Activated T-helper 1 cell treated with Interleukin-2 at 50 U/mL for 16 hours (primary cell): ENCODE measurements around the gene ACAP2.
"Not testable (repeated sequence)": the region's sequence is repeated elsewhere in the genome, so short reads cannot be mapped to it uniquely, and the experiment has no call there.

Experiments used
- DNase-seq: peaks from one replicate; pipeline ENCODE4 v3.0.0-alpha.2; 2020; ENCODE audit warnings: low read depth

ACAP2 gene

DNA sequence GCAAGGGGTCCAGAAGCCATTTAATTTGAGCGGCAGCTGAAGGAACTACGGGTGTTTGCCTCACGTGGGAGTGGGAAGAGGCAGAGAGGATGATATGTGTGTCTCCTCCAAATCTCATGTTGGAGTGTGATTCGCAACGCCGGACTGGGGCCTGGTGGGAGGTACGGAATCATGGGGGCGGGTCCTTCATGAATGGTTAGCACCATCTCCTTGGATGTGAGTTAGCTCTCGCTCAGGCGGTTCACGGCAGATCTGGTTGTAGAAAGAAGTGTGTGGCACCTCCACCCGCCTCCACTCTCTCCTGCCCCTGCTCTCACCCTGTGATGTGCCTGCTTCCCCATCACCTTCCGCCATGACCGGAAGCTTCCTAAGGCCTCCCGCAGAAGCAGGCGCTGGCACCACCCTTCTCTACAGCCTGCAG, 197.3 kb downstream of the ACAP2 start:
- no peak for DNase-seq

GRCh38 chr3:195241592-195242355, 201.0 kb downstream of the ACAP2 start:
- no peak for DNase-seq

DNA sequence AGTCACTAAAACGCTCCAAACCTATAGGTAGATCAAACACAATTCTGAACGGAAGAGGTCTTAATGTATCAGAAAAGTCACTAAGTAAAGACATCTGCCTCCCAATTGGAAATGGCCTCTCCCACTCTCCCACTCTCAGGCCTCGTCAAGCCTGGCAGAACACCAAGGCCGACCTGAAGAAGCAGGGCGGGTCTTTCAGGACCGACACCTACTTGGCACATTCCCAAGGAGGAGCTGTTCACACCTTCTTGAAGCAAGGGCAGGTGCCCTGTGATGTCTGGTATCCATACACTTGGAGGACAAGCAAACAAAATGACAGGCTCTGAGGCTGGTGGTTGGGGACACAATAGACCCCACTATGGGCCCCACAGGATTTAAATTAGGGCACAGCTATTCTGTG, 201.9 kb downstream of the ACAP2 start:
- DNase-seq, result no peak

- no peak for DNase-seq
Measured at GRCh38 chr3:195240171-195240701, 202.6 kb downstream of the ACAP2 start.

DNA sequence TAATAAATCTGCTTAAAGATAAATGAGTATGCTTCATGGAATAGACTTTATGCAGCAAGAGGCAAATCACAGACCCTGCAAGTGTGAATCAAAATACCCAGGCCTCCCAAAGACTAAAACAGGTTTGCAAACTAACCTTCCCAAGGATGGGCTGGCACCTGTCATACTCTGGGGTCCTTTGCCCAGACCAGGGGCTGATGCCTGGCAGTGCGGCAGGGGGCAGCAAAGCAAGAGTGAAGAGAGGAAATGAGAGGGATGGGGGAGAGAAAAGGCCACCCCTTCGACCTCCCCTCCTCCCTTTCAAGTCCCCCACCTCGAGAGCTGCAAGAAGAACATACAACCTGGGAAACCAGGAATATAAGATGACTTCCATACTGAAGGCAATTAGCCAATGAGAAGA, 203.7 kb downstream of the ACAP2 start:
- DNase-seq, result no peak

- no peak for DNase-seq
Measured at GRCh38 chr3:195238586-195239118, 204.2 kb downstream of the ACAP2 start.

- no peak for DNase-seq
Measured at GRCh38 chr3:195238081-195238571, 204.7 kb downstream of the ACAP2 start.

- DNase-seq, result no peak
Measured at GRCh38 chr3:195236801-195237570, 205.8 kb downstream of the ACAP2 start.

GRCh38 chr3:195236076-195236798, 206.6 kb downstream of the ACAP2 start:
- no peak for DNase-seq

DNA sequence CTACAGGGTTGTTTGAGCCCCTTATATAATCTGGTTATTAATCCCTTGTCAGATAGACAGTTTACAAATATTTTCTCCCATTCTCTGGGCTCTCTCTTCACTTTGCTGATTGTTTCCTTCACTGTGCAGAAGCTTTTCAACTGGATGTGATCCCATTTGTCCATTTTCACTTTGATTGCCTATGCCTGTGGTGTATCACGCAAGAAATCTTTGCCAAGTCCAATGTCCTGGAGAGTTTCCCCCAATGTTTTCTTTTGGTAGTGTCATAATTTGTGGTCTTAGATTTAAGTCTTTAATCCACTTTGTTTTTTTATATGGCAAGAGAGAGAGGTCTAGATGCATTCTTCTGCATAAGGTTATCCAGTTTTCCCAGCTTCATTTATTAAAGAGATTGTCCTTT, 212.6 kb downstream of the ACAP2 start:
- no peak for DNase-seq

DNA sequence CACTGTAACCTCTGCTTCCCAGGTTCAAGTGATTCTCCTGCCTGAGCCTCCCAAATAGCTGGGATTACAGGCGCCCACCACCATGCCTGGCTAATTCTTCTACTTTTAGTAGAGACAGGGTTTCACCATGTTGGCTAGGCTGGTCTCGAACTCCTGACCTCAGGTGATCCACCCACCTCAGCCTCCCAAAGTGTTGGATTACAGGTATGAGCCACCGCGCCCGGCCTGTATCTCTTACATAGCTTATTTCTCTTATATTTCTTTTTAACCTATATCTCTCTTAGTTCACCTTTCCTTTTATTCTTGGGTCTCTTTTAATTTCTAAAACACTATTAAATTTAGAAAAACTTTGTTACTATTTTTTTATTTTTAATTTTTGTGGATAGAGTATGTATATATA, 213.9 kb downstream of the ACAP2 start:
- DNase-seq, result not testable (repeated sequence)

GRCh38 chr3:195227871-195228270, 214.9 kb downstream of the ACAP2 start:
- no peak for DNase-seq

DNA sequence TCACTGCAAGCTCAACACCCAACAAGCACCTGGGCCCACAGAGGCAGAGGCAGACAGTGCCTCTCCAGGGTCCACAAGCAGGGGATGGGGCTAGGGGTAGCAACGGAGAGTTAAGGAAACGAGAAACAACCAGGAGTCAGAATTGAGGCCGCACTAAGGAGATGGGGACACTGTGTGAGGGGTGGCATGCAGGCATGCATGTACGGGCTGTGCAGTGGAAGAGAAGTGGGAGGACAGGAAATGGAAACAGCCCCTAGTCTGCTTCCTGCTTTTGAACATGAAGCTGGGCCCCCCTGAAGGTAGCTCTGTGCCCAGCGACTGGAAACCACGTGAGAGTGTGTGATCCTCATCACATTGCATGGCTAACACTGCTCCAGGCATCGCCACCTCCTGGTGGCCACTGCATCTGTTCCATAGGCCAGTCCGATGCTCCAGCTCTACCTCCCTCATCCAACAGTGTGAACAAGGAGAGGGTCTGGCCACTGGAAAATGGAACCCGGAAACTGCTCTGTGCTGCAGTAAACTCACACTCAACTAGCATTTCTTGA, 215.8 kb downstream of the ACAP2 start:
- no peak for DNase-seq

- DNase-seq, result no peak
Measured at GRCh38 chr3:195226445-195226844, 216.4 kb downstream of the ACAP2 start.

GRCh38 chr3:195224980-195225580, 217.7 kb downstream of the ACAP2 start:
- DNase-seq, result no peak
